H7 (cell line): ENCODE results near the gene OR2T11. TPM values are rescaled to one million over a fixed set of nuclear protein-coding genes. Genes with fewer than 3 reads are reported as not detected.

ENCODE experiments used
- DNase-seq: peaks from one replicate; pipeline ENCODE4 v3.0.0; 2012
- H3K27me3 ChIP-seq: 2 replicates; pipeline ENCODE4 v1.6.0; 2011; ENCODE audit warnings: mild to moderate bottlenecking, low read length; ENCODE audit not compliant: control insufficient read depth, insufficient read depth
- H3K36me3 ChIP-seq: replicated peaks from 2 replicates; pipeline ENCODE4 v1.5.1; 2011; ENCODE audit warnings: low read length; ENCODE audit not compliant: control insufficient read depth, insufficient read depth
- H3K4me3 ChIP-seq: 2 replicates; pipeline ENCODE4 v1.5.1; 2011; ENCODE audit warnings: low read depth, mild to moderate bottlenecking, control low read depth, low read length, moderate library complexity; ENCODE audit not compliant: insufficient read depth
- total RNA-seq: library from RNA; depleted of rRNA; stranded (reverse); fragments of >200 nt; shearing (Covaris generic); gene quantifications from 2 replicates; pipeline ENCODE4 v1.2.3, GENCODE V29; 2014

OR2T11 gene
- total RNA-seq, 1 experiment from 2014 or later: not detected

DNA sequence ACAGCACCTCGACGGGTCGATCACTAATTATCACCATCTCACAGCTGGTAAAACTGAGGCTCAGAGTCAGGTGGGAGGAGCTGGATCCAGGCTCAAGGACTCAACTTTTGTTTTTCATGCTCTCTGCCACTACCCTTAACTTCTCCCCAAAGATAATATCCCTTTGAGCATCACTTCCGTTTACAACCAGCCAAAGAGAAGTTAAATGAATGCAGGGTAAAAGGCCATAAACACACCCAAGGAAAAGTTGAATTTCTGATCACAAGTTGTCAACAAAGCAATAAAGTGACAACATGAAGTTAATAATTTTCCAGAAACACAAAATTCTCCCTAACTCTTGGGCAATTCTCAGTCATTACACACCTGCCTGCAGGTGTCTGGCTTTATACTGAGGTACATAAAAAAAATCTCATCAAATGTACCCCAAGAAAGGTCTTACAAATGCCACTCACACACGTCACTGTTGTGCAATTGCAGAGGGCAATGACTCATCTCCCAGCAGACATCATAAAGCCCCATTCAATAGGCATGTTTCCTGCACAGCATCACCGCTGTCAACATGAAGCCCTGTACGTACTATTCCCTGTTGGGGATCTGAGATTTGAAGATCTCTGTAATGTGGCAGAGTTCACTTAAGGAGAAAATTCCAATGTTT lies 3.4 kb downstream of the OR2T11 start:
- DNase-seq: no peak
- Histone ChIP-seq H3K27me3 (no peaks in the 10 kb centered on the region), H3K36me3 (no peaks in the 10 kb centered on the region), H3K4me3 (no peak overlapping the region)

DNA sequence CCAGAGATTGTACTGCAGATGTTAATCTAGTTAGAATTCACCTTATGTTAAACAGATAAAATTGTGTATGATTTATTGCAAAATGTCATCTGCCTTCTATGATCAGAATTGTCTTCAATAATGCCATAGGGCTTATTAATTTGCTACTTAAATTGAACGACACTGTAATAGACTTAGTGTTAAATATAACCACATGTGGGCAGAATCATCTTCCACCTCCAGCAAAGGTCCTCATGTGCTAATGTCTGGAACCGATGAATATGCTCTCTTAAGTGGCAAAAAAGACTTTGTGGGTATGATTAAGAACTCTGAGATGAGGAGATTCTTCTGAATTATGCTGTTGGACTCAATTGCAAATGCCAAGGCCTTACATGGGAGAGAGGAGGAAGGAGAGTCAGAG lies 4.3 kb downstream of the OR2T11 start:
- no peaks in the 10 kb centered on the region for H3K27me3 ChIP-seq
- DNase-seq: no peak
- H3K36me3 ChIP-seq: no peaks in the 10 kb centered on the region
- no peak overlapping the region for H3K4me3 ChIP-seq

DNA sequence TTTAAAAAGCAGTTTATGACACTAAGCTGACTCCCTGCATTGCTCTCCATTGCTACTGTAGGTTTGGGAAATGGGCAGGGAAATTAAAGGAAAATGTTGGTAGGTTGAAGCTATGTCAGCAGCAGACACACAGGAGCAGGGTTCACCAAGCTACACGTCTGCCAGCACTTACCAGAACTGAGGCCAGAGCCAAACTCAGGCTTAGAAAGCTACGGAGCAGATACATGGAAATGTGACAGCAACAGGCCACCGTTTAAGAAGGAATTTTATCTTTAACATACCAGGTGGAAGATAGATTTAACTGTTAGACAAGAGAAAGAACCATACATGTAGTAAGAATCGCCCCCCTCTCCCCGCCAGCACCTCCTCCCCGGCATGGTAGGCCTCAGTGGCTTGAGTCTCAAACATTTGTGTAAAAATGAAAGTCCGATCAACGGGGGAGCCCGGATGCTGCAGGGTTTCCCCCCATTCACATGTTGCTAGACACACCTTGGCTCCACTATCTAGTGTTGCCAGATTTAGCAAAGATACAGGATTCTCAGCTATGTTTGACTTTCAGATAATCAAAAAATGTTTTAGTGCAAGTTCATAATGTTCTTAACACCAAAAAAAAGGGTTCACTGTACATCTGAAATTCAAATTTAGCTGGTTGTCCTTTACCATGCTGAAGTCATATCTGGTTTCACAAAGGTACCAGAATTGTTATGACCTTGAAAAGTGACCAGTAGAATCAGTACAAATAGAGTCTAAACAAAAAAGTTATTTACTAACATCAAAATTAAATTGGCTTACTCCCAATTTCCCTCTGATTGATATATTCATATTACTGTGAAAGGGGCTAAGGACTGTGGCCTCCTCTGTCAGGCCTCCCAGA lies 6.7 kb downstream of the OR2T11 start:
- no peak overlapping the region for H3K4me3 ChIP-seq
- no peaks in the 10 kb centered on the region for H3K36me3 ChIP-seq
- DNase-seq: no peak
- H3K27me3 ChIP-seq: no peaks in the 10 kb centered on the region

DNA sequence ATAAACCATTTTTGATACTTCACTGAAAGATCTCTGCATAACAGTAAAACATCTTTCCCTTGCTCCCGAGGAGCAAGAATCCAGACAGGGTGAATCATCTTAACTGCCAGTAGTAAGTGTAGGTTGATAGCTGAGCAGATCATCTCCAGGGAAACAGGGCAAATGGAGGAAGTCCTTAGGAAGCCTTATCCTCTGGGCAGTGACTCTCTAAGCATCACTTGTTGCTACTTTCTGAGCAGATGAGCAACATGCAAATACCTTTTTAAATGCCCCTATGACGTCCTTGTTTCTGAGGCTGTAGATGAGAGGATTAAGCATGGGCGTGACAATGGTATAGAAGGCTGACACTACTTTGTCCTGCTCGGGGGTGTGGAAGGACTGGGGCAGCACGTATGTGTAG lies 8.9 kb downstream of the OR2T11 start:
- no peaks in the 10 kb centered on the region for H3K27me3 ChIP-seq
- H3K4me3 ChIP-seq: no peak overlapping the region
- H3K36me3 ChIP-seq: no peaks in the 10 kb centered on the region
- no peak for DNase-seq

DNA sequence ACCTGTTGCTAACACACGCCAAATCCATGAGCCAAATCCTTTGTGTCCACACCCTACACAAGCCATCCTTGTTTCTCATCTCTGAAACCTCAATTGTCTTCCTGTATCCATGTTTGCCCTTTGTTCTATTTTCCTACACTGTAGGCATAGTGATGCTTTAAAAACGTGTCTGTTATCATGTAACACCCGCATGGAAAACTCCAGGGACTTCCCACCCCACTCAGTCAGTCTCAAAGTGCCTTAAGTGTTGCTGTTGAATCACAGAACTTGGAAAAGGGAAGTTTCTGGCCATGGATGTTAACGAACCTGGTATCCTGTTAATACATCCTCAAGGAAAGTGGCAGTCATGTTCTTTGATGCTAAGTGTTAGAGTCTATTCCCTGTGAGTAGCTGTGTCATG lies 9.7 kb downstream of the OR2T11 start:
- Histone ChIP-seq H3K4me3 (no peak overlapping the region), H3K36me3 (no peaks in the 10 kb centered on the region), H3K27me3 (no peaks in the 10 kb centered on the region)
- no peak for DNase-seq

DNA sequence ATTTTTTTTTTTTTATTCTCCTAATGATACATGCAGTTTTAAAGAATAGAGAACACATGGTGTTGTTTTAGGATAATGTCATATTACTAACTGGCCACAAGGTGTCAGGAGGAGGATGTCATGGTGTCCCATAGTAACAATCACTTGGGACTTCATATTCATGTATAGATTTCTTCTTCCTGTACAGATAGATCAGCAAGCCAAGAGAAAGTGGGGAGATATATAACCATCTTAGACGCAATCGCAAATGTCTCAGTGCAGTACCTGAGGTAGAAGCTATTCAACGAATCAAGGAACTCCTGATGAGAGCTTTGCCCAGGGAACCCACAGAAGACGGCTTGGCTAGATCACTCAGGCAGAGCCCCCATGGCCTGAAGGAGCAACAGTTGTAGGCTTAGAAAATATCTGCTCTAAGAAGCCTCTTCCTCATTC lies 12.3 kb downstream of the OR2T11 start:
- no peaks in the 10 kb centered on the region for H3K27me3 ChIP-seq
- H3K36me3 ChIP-seq: no peaks in the 10 kb centered on the region
- no peak overlapping the region for H3K4me3 ChIP-seq
- DNase-seq: peak; percentile 9

DNA sequence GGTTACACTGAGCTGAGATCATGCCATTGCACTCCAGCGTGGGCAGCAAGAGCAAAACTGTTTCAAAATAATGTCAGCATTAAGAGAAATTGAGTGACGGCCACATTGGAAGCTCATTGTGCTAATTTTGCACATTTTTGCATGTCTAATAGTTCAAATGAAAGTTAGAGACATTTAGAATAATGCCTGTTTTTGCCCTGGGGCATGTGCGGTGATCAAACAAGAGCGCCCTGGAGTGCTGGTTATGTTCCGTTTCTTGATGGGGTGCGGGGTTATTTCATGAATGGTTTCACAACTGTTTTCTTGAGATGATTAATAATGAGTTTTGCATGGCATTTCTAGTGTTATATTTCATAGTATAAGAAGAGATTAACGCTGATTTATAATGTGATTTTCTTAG lies 13.1 kb downstream of the OR2T11 start:
- no peak for DNase-seq
- Histone ChIP-seq H3K4me3 (no peak overlapping the region), H3K27me3 (no peaks in the 10 kb centered on the region), H3K36me3 (no peaks in the 10 kb centered on the region)

DNA sequence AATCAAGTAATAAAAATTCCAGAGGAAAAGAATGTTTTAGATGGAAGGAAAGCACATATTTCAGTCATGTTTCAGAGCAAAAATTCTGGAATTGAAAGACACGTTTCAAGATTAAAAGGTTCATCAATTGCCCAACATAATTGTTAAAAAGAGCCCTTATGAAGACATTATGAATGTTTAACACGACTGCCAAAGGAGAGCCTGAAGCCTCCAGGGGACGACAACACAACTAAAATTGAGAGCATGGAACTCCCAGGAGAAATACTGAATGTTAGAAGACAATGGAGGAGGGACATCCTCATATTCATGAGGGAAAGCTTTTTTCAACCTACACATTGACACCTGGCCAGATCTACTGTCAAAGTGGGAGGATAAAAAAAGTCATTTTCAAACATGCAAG lies 16.0 kb downstream of the OR2T11 start:
- no peak for DNase-seq
- Histone ChIP-seq H3K4me3 (no peak overlapping the region), H3K27me3 (no peaks in the 10 kb centered on the region), H3K36me3 (no peaks in the 10 kb centered on the region)

DNA sequence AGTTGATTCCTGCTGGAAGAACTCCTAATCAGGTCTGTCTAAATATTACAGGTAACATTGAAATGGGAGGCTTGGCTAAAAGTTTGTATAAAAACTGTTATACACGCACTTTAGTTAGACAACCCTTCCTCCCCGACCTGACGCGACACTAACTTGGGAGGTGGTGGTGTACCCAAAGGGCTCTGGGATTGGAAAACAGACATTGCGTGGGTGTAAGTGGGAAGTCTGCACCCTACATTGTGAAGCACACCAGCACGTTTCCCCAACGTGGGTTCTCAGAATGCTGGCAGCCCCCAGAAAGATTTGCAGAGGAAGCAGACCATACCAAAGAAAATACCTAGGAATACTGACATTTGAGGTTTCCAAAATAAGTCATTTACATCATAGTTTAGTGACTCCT lies 16.8 kb downstream of the OR2T11 start:
- no peak for DNase-seq
- Histone ChIP-seq H3K4me3 (no peak overlapping the region), H3K27me3 (no peaks in the 10 kb centered on the region), H3K36me3 (no peaks in the 10 kb centered on the region)

DNA sequence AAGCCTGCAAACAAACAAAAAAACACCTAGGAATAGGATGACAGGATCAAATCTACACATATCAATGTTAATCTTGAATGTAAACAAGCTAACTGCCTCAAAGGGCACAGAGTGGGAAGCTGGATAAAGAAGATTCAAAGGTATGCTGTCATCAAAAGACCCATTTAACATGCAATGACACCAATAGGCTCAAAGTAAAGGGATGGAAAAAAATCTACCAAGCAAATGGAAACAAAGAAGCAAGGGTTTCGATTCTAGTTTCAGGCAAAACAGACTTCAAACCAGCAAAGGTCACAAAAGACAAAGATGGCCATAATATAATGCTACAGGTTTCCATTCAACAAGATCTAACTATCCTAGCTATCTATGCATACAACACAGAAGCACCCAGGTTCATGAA lies 21.1 kb downstream of the OR2T11 start:
- DNase-seq: no peak
- Histone ChIP-seq H3K27me3 (no peaks in the 10 kb centered on the region), H3K36me3 (no peaks in the 10 kb centered on the region), H3K4me3 (no peak overlapping the region)

DNA sequence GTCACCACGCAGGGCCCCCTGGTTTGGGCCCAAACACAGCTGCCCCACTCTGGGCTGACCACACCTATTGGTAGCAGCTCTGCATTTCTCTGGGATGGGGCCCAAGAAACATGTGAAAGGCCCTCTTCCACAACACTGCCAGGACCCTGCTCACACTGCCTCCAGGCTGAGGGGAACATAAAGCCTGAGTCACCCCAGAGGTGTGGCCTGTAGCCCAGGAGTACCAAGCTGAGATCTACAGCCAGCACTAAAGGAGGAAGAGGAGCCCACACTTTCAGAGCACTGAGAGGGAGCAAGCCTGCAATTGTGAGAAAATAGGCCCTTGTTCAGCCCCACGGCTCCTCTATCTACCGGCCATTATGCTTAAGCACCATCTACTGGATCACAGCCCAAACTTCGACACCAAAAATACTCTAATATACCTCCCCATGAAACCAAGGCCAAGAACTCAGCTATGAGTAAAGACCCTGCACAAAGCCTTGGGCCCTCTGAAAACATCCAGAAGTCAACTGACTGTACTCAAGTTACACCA lies 22.9 kb downstream of the OR2T11 start:
- Histone ChIP-seq H3K27me3 (no peaks in the 10 kb centered on the region), H3K4me3 (no peak overlapping the region), H3K36me3 (no peaks in the 10 kb centered on the region)
- DNase-seq: no peak

DNA sequence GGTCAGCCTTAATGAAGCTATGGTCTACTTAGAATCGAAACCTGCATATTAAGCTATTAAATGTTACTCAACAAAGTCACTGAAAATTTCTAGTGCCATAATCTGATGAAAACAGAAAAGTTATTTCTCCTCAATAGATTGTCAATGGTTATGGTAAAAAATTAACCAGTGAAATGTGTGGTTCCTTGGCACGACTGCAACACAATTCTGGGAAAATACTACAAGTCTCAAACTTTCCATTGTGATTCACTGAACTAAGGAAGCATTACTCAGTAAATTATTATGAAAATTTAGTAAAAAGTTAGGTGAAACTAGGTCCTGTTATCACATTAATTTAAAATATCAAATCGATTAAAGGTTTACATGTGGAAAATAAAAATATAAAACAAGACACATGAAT lies 24.6 kb downstream of the OR2T11 start:
- H3K4me3 ChIP-seq: no peak overlapping the region
- DNase-seq: no peak
- H3K36me3 ChIP-seq: no peaks in the 10 kb centered on the region
- H3K27me3 ChIP-seq: no peaks in the 10 kb centered on the region

DNA sequence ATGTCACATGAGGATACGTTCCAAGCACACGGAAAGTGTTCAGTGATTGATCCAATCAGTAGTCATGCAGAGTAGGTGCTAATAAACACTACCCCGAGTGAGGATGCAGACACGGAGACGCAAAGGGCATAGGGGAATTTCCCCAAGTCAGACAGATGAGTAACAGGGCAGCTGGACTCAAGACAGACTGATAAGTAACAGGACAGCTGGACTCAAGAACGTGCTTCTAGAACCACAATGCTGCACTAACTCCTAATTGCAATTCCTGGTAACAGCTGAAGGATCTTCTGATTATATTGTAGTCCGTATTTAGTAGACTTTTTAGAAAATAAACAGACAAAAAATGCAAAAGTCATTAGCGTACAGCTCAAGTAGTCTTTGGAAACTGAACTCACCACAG lies 35.5 kb downstream of the OR2T11 start:
- DNase-seq: no peak
- no peaks in the 10 kb centered on the region for H3K27me3 ChIP-seq
- no peaks in the 10 kb centered on the region for H3K36me3 ChIP-seq
- H3K4me3 ChIP-seq: no peak overlapping the region

DNA sequence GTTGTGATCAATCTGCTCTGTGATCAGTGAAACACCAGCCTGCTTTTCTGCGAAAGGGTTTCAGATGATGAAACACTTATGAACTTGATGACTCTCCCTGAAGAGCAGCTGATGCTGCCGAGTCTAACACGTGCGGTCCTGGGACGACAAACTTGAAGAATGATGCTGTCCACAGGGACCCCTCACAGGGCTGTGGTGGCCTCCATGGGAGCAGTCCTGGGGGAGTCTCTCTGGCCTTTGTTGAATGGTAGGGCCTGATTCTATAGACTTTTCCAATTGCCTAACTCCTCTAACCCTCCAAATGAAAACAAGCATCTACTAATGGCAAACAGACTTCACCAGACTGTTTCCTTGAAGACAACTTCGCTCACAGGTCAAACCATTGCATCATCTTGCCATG lies 37.3 kb downstream of the OR2T11 start, which contains the start of gene OR2T10:
OR2T10 (minus strand) TSS at position 112 of the 400 bp plus-strand sequence. CDS start 3,932 bp downstream, outside the sequence.
- Histone ChIP-seq H3K4me3 (no peak within 1 kb of the TSS), H3K36me3 (no peaks in the 10 kb centered on the region), H3K27me3 (no peaks in the 10 kb centered on the region)
- DNase-seq: no peak

DNA sequence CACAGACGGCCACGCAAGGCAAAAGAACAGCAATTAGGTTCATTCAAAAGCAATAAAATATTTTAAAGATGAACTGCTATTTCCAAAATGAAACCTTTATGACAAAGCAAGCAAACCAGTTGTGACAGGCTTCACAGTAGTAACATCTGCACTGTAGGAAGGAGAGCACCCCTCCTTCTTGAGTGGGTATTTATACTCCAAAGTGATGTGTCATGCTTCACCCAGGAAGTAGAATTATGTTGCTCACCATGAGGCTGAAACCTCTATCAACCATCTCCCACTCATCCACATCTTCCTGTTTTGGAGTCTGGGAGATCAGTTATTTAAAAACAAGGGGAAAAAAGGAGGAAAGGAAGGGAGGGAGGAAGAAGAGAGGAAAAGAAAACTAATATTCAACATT lies 38.3 kb downstream of the OR2T11 start:
- Histone ChIP-seq H3K4me3 (no peak overlapping the region), H3K27me3 (no peaks in the 10 kb centered on the region), H3K36me3 (no peaks in the 10 kb centered on the region)
- DNase-seq: no peak
